HG03159 (cell line): ENCODE measurements around the gene GAB1.
"Not testable (repeated sequence)": the region's sequence is repeated elsewhere in the genome, so short reads cannot be mapped to it uniquely, and the experiment has no call there.

ENCODE experiments used
- ATAC-seq: cut with Tn5 transposase; IDR thresholded peaks from one replicate; pipeline ENCODE4 v1.9.1; 2021; ENCODE audit warnings: mild to moderate bottlenecking, moderate library complexity; ENCODE audit not compliant: unreplicated experiment

Gene GAB1

DNA sequence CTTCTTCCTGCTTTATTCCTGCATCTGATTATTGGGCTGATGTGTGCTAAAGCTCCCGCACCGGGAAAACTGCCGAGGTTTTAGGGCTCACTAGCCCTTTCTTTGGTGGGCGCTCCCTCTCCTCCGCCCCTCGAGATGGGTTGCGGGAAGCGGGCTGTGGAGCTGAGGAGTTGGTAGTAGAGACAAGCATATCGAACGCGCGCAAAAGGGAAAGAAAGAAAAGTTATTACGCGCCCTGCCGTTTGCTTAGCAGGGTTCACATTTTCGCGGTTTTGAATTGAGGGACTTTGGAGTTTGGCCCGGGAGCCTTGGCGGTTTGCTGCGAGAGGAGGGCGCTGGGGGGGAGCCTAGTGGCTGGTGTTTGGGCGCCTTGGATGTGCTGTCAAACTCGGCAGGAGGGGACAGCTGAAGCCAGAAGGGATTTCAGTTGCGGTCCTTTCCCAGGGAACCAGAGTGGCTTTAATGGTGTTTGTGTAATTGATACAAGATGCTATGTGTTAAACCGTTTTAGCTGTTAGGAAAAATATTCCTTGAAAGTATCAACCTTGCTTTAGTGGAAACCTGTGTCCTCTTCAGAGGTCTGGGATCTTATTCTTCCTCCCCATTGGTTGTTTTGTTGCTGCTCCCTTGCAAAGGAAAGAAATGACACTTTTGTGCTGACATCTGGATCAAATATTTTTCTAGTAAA, 1.1 kb downstream of the GAB1 start:
- ATAC-seq: no peak

DNA sequence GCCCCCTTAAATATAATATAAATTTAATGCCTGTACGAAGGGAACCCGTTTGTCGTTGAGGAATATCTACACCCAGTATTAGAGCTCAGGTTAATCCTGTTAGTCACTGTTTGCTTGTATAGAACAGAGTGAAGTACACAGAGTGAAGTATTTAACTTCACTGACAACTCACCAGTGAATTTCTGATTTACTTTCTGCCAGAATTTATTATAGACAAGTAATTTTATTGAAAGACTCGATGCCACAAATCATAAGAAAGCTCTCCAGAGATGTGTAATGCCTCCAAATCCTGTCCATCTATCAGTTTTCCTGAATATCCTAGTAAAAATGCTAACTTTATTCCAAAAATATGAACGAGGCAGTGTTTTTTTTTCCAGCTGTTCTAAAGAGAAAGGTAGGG, 1.6 kb downstream of the GAB1 start:
- ATAC-seq: no peak

DNA sequence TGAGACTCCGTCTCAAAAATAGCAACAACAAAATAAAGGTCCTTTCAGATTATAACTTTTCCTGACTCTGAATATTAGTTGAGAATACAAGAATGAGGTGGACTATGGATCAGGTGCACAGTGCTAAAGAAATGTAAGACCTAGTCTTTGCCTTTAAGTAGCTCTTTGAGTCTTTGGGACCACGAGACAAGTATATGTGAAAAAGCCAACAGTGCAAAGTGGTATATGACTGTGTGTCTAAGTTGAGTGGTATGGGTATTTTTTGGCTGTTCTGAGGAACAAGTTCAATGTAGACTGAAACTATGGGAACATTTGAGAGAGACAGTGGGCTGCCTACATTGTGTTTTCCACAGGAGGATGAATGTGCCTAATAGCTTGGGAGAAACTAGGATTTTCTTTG, 2.8 kb downstream of the GAB1 start:
- no peak for ATAC-seq

DNA sequence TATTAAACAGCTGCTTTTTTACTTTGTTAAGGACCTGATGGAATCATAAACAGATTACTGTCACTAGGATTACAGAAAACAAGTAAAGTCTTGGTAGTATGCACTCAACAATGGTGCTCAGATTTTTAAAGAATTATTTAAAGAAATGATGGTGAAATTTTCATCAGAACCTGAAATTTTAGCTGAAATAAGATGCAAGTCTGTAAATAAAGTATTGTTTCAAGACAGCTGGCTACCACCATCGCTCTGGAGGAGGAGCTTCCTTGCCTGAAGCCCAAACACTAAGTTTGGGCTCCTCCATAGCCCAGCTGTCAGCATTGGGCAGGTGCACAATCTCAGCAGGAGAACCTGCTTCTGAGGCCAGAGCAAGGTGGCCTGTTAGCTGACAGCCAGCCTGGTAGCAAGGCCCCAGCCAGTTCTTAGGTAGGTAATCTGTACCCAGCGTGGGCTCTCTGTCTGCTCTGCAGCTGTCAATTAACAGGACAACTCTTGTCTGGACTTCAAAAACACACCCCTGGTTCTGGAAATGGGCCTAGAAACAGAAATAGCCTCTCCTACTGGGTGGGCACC, 4.6 kb downstream of the GAB1 start:
- no peak for ATAC-seq

DNA sequence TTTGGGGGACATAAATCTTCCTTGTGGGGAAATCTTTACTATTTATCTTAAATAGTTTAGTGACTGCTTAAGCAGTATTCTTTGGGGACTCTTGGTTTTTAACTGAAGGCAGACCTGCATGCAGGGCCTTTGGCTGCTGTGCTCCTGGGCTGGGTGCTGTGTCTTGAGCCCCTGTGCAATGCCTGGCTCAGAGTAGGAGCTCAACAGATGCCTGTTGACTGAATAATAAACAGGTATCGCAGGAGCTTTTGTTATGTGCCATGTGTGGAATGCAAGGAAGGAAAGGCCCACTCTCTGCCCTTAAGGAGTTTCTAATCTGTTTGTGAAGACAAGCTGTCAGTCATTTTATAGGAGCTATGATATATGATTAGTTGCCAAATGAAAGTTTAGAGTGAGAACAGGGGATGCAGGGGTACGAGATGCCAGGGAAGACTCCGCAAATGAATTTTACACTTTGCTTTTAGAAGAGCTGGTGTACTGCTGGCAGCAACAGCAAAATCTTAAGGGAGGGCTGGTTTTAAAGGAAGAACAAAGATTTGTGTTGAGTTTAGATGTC, 6.7 kb downstream of the GAB1 start:
- no peak for ATAC-seq

DNA sequence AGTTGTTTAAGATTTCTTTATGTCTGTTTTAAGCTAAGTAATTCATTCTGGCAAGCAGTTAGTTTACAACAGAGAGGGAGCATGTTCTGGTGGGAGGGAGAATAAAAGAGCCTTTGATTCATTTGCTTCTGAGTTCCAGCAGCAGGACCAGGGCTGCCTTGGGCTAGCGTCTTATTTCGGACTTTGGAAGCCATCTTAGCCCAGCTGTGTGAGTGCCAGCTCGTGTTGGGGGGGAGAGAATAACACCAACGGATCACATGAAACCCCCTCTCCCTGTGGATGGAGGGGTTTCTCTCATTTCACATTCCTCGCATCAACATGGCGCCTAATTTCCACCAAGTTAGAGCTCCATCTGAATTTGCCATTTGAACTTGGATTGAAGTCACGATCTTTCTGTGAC, 7.4 kb downstream of the GAB1 start:
- no peak for ATAC-seq

DNA sequence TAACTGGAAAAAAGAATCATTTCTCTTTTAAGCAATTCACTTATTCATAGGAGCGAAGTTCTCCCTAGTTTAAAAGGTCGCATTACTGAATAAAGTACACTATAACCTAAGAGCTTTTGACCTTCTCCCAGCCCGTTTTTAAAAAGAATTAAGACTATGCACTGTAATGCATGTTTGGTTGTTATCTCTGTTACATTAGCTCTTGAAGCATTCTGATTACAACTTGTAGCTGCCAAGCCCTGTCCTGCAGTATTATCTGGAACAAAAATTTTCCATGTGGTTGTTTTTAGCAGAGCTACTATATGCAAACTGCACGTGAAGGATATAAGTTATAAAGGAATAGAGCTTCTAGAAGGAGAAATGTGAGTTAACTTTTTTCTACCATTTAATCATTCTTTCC, 8.1 kb downstream of the GAB1 start:
- ATAC-seq: no peak

DNA sequence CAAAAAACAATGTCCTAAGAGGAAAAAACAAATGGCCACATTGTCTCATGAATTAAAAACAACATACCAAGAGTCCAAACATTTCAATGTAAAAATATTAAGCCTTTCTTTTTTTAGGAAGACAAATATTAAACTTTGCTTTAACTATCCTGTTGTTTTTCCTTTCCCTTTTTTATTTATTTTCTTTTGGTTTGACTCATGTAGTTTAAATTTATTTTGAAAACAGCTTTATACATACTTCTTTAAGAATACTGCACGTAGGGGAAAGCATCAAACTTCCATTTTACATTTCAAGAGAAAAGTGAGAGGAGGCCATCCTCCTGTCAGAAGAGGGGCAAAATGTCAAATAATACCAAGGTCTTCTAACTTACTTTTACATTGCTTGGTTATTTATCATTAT, 8.7 kb downstream of the GAB1 start:
- no peak for ATAC-seq

DNA sequence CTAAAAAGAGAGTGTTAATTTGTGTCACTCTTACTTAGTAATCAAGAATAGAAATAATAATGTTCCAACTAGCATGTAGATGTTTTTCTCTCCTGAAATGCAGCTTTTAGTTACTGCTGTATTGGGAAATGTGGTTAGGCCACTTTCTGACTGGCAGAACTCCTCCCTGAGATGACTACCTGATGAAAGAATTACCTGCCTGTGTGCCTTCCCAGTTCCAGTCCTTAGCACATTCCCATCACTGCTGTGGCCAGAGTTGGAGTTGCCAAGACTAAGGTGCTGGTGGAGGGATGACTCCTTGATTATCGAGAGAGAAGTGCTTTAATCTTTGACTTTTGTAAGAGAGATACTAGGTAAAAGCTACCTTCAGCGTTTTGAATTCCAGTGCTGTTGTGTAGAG, 9.5 kb downstream of the GAB1 start:
- ATAC-seq: no peak

DNA sequence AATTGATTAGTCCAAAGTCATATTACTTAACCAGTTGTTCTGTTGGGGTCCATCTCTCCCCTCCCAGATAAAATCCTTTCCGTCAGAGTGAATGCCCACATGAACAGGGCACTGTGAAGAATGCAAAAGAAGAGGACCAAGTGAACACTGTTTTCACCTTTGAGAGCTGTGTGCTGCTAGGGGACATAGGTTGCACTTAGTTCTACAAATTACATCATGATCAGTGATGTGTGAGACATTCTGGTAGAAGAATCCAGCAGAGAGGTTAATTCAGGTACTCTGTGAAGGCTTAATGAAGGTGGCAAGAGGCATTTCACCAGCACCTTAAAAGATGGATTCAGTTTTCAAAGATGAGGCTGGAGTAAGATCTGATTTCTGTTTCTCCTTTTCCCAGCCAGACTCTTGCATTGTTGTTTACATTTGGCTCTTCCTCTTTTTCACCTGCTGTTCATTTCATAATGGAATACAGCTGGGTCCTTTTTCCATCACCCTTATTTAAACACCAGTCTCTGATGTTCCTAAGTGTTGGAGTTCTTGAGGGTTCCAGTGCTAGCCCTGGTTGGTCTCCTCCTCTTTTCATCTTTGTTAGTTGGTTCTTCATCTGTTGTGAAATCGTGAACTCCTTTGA, 10.9 kb downstream of the GAB1 start:
- ATAC-seq: no peak

DNA sequence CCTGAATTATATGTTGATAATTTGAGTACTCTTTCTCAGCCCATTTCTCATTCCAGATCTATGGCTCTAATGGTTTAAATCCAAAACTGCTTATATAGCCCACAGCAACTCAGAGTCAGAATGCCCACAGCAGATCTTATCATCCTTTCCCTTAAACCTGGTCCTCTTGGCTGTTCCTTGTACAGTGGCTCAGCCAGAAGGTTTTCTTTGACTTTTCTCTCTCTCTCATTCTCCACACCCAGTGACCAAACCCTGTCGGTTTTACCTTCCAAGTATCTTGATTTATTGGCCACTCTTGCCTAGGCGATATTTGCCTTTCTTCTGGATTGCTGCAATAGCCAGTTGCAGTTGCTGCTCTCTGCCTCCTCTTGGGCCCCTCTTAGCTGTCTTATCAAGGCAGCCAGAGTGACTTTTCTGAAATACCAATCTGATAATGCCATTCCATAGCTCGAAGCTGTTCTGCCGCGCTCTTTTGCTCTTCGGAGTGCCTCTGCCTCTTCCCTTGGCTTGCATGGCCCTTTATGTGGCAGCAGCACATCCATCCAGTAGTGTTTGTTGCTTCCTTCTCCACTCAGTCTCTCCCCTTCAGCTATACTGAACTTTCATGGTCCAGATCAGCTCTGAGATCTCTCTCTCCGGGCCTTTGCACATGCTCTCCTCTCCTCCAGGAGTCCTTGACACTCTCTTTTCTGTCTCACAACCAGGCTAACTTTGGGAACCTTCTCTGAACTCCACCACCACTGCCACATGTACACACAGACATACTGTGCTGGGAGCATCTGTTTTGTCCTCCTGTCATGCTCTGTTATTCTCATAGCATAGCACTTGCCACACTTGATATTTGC, 11.8 kb downstream of the GAB1 start:
- no peak for ATAC-seq

DNA sequence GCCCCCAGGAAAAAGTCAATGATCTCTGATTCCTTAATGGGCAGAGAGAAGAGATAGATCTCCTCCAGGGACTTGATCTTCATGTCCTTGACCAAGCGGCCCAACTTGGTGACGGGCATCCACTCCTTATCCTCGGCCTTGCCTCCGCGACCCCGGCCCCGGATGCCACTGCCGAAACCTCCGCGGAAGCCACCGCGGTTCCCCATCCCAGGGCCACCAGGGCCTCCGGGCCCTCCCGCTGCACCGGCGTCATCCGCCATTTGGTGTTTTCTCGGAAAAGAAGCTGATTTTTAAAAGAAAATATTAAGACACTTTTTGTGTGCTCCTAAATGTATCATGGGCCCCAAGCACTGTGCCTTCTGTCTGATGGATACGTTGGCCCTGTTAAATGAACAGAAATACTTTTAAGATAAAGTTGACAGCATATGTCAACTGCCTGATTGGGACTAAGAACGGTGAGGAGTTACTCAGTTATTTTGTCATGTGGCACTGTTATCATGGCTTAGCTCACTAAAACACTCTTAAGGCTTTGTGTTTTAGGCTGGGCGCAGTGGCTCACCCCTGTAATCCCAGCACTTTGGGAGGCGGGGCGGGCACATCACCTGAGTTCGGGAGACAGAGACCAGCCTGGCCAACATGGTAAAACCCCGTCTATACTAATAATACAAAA, 13.3 kb downstream of the GAB1 start:
- not testable (repeated sequence) for ATAC-seq

DNA sequence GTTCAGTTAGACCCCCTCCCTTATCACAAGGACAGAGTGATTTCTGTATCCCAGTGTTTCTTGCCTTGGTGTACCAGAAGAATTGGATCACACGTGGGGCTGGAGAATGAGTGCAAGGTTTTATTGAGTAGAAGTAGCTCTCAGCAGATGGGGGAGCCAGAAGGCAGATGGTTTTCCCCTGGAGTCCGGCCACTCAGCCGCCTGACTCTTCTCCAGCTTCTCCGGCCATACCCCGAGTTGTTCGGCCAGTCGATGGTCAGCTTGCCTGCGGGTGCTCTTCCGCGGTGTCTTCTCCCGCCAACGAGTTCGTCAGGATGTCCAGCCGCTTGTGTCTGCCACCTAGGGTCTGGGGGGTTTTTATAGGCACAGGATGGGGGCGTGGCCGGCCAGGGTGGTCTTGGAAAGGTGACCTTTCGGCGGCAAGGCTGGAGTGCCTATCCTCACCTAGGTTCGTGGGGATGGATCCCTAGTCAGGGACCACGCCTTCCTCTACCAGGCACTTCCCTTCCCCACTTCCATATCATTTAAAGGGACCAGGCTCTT, 14.5 kb downstream of the GAB1 start:
- no peak for ATAC-seq

DNA sequence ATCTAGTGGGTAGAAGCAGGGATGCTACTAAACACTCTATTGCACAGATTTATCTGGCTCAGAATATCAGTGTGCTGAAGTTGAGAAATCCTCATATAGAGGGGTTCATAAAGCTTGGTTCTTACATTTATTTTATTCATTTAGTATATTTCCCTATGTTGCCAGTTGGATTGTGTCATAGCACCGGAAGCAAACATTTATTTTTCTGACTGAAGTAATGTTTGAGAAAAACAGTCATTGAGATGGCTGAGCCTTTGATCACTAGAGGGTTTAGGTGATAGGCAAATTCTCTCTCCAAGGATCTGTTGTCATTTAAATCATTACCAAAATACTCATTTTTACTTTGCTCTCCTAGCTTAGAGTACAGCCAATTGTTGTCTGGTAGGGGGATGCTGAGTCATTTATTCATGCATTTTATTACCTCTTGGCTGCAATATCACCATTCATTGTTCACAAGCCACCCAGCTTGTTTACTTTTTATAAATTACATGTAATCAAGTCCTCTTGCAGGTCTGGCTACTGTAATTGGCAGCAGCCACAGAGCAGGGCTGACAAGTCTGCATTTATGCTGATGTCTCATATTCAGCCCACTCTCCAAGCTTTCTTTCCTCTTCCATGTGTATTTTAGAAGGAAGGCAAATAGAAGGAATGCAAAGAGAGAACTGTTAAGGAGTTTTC, 15.2 kb downstream of the GAB1 start:
- ATAC-seq: no peak

DNA sequence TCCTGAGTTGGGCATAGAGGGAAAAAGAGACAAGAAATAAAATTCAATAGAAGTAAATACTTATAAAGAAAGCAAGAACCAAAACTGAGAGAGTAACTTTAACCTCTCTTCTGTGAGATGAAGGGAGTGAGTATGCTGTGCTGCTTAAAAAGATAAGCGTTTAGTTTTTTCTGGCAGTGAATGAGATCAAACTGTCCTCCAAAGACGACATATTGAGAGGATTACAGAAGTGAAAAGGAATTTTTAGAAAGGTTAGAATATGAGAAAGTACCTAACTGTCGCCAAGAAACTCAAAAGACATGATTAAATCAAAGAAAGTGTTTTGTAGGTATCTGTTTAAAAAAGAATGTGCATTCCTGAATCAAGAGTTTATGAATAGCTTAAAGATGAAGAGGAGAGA, 16.0 kb downstream of the GAB1 start:
- ATAC-seq: no peak

DNA sequence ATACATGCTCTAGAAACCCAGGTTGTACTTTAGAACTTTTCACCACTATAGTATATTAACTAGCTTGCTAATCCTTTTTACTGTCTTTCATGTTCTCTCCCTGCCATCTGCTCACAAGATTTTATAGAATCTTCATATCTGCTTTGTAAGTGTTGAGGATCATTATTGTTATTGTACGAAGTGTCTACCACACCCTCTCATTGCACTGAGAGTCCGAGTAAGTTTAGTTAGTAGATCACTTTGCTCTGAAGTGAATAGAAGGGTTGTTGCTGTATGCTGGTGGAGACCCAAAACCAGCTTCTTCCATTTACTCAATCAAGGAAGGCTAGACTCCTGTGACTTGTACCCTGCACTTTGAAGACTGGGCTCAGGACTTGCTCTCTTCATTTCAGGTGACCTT, 17.1 kb downstream of the GAB1 start:
- ATAC-seq: no peak

DNA sequence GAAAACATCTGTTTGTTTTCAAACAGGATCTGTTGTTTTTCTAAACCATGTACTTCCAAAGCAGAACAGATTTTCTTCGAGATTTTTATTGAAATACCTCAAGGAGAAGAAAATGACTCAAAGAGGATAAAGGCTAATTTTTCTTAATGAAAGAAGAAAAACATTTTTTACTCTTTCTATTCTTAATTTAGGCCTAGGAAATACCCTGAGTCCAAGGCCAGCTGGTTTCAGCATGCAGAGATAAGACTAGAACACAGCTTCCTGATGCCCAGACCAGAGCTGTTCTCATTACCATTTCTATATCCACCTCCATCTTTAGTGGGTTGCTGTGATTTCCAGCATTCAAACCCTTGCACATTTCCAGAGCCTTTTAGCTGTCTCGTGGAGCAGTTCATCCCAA, 18.3 kb downstream of the GAB1 start:
- ATAC-seq: no peak

DNA sequence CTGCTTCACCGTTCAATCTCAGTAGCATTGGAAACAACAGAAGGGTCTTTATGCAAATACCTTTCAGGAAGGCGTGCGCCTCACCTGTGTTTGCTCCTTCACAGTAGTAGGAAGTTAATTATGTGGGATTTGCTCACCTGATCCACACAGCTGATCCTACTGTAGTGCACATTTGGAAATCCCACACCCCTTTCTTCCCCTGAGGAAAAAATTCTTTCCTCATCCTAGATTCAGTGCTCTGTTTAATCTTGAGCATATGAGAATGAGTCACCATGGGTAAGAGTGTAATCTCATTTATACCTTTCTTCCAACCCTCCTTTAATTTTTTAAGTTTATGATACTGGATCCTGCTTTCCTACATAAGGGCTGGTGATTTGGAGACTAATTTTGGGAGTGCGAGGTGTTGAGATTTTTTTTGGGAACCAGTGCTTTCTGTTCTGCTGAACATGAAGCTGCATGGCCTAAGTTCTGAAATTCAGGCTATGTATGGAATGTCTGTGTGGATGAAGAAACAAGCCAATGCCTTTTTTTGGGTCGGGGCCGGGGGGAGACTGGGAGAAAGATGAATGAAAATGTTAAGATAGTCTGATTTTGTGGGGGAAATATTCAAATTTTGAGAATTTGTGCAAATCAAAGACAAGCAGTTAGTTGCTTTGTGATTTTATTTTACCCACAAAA, 19.0 kb downstream of the GAB1 start:
- ATAC-seq: no peak

DNA sequence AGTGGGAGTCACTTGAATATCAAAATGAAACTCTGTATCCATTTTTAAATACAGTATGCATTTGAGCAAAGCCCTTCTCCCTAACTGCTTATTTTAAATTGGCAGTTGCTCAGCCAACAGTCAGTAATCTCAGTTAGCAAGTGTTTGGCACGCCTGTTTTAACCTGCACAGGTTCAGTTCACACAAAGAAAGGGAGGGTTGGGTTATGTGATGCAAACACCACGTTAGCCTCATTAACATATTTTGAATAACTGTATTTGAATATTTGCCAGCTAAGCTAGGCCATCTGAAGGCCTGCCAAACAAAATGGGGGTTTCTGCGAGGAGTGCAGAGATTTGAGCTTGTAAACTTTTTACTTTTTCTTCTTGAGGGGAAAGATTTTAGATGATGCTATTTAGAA, 19.8 kb downstream of the GAB1 start:
- no peak for ATAC-seq
